GM23338 (cell line): ENCODE data around the gene ANAPC7. TPM values are rescaled to one million over a fixed set of nuclear protein-coding genes. Genes with fewer than 3 reads are reported as not detected.

Experiments used
- ATAC-seq: fragments of 200-7000 bp; cut with Tn5 transposase; 3 replicates; pipeline ENCODE4 v1.9.1; 2020
- DNase-seq: peaks from one replicate; pipeline ENCODE4 v3.0.0-alpha.2; 2015; ENCODE audit warnings: low spot score
- H2AFZ ChIP-seq: fragments of 200-600 bp; sonication (generic); 2 replicates; pipeline ENCODE4 v1.8.0; 2016; ENCODE audit warnings: antibody characterized with exemption, mild to moderate bottlenecking, moderate library complexity
- H3F3A ChIP-seq: fragments of 200-600 bp; sonication (generic); replicated peaks from 2 replicates; pipeline ENCODE4 v1.8.0; 2017; ENCODE audit warnings: antibody characterized with exemption, mixed run types, low read depth
- H3K27ac ChIP-seq: fragments of 200-600 bp; sonication (generic); 2 replicates; pipeline ENCODE4 v1.6.1; 2016; ENCODE audit warnings: low read depth
- H3K27me3 ChIP-seq: fragments of 200-600 bp; sonication (generic); 2 replicates; pipeline ENCODE4 v1.8.0; 2016; ENCODE audit warnings: mild to moderate bottlenecking, mixed run types, moderate library complexity; ENCODE audit not compliant: insufficient read depth
- H3K36me3 ChIP-seq: fragments of 200-600 bp; sonication (generic); 2 replicates; pipeline ENCODE4 v1.8.0; 2016; ENCODE audit warnings: mild to moderate bottlenecking; ENCODE audit not compliant: insufficient read depth
- H3K4me1 ChIP-seq: fragments of 200-600 bp; sonication (generic); 2 replicates; pipeline ENCODE4 v1.8.0; 2016; ENCODE audit warnings: mild to moderate bottlenecking, moderate library complexity; ENCODE audit not compliant: insufficient read depth
- H3K4me2 ChIP-seq: fragments of 200-600 bp; sonication (generic); 2 replicates; pipeline ENCODE4 v1.7.1; 2017; ENCODE audit warnings: mixed run types
- H3K4me3 ChIP-seq: fragments of 200-600 bp; sonication (generic); 2 replicates; pipeline ENCODE4 v1.6.1; 2016; ENCODE audit warnings: mixed run types
- H3K79me2 ChIP-seq: fragments of 200-600 bp; sonication (generic); replicated peaks from 2 replicates; pipeline ENCODE4 v1.8.0; 2017; ENCODE audit warnings: mild to moderate bottlenecking; ENCODE audit not compliant: insufficient read depth
- H3K9me2 ChIP-seq: fragments of 200-600 bp; sonication (generic); 2 replicates; pipeline ENCODE4 v1.8.0; 2017; ENCODE audit not compliant: insufficient read depth
- H4K20me1 ChIP-seq: fragments of 200-600 bp; sonication (generic); replicated peaks from 2 replicates; pipeline ENCODE4 v1.8.0; 2017; ENCODE audit warnings: mild to moderate bottlenecking; ENCODE audit not compliant: insufficient read depth
- H3K27ac Mint-ChIP-seq: 2 replicates; pipeline ENCODE4 v1.8.0; 2020; ENCODE audit warnings: inconsistent platforms, mild to moderate bottlenecking, moderate library complexity, mixed read lengths
- H3K27me3 Mint-ChIP-seq: 3 replicates; pipeline ENCODE4 v1.8.0; 2022; ENCODE audit warnings: low read depth, mild to moderate bottlenecking, moderate library complexity, mixed read lengths, inconsistent platforms; ENCODE audit not compliant: insufficient read depth, poor library complexity
- H3K36me3 Mint-ChIP-seq: 3 replicates; pipeline ENCODE4 v1.8.0; 2021; ENCODE audit warnings: low read depth, mild to moderate bottlenecking, inconsistent platforms, moderate library complexity, mixed read lengths
- H3K4me1 Mint-ChIP-seq: 3 replicates; pipeline ENCODE4 v1.8.0; 2020; ENCODE audit warnings: mild to moderate bottlenecking, inconsistent platforms, mixed read lengths
- H3K4me3 Mint-ChIP-seq: 3 replicates; pipeline ENCODE4 v1.8.0; 2021; ENCODE audit warnings: moderate library complexity, mild to moderate bottlenecking, inconsistent platforms, mixed read lengths
- H3K9me3 Mint-ChIP-seq: 3 replicates; pipeline ENCODE4 v1.8.0; 2020; ENCODE audit warnings: moderate library complexity, mild to moderate bottlenecking, inconsistent platforms, mixed read lengths
- CREB1 ChIP-seq: fragments of 250-450 bp; sonication (Bioruptor Pico); IDR thresholded peaks from 2 replicates; pipeline ENCODE4 v1.5.0; 2020; ENCODE audit warnings: low read depth, mild to moderate bottlenecking, moderate library complexity
- JUNB ChIP-seq: IDR thresholded peaks from one replicate; pipeline ENCODE4 v1.6.1; 2016; ENCODE audit warnings: antibody characterized with exemption; ENCODE audit not compliant: unreplicated experiment
- NANOG ChIP-seq: IDR thresholded peaks from 2 replicates; pipeline ENCODE4 v1.6.1; 2016; ENCODE audit warnings: antibody characterized with exemption, borderline replicate concordance
- STAT1 ChIP-seq: IDR thresholded peaks from one replicate; pipeline ENCODE4 v1.6.1; 2016; ENCODE audit warnings: antibody characterized with exemption; ENCODE audit not compliant: unreplicated experiment
- ZNF114 ChIP-seq: fragments of 250-450 bp; sonication (Bioruptor Pico); IDR thresholded peaks from 2 replicates; pipeline ENCODE4 v1.5.0; 2020; ENCODE audit warnings: mild to moderate bottlenecking, moderate library complexity
- ZNF331 ChIP-seq: fragments of 250-450 bp; sonication (Bioruptor Pico); IDR thresholded peaks from 2 replicates; pipeline ENCODE4 v1.5.0; 2020; ENCODE audit warnings: low read depth, mild to moderate bottlenecking, moderate library complexity
- polyA plus RNA-seq: library from polyadenylated mRNA; unstranded; fragments of >200 nt; fragmentation: Nextera tagmentation; extraction: Ambion mirVana; gene quantifications from 2 replicates; pipeline ENCODE4 v1.2.1, GENCODE V29; 2016
- total RNA-seq: library from RNA; depleted of rRNA; stranded (reverse); fragments of >200 nt; shearing (Covaris generic); gene quantifications from 2 replicates; pipeline ENCODE4 v1.2.3, GENCODE V29; 2014
- TF ChIP-seq, protein P1 (sequence below): fragments of 250-450 bp; sonication (Bioruptor Pico); IDR thresholded peaks from 2 replicates; pipeline ENCODE4 v1.5.0; 2020; ENCODE audit warnings: mild to moderate bottlenecking, moderate library complexity
- TF ChIP-seq, protein P2 (sequence below): IDR thresholded peaks from one replicate; pipeline ENCODE4 v1.6.1; 2018; ENCODE audit warnings: antibody characterized with exemption; ENCODE audit not compliant: unreplicated experiment
- TF ChIP-seq, protein P3 (sequence below), 2 experiments: fragments of 200-600 bp in 1 of 2; sonication (generic) in 1 of 2; conservative IDR thresholded peaks; 2 replicates each; pipeline versions ENCODE4 v1.5.1 to v1.6.1; 2016 to 2017; ENCODE audit warnings: antibody characterized with exemption in 2 of 2, low read depth in 2 of 2, mild to moderate bottlenecking in 2 of 2, moderate library complexity in 1 of 2

The ANAPC7 gene
- total and polyA plus RNA-seq, 2 experiments from 2014 or later: 71.0 to 99.3 TPM

DNA sequence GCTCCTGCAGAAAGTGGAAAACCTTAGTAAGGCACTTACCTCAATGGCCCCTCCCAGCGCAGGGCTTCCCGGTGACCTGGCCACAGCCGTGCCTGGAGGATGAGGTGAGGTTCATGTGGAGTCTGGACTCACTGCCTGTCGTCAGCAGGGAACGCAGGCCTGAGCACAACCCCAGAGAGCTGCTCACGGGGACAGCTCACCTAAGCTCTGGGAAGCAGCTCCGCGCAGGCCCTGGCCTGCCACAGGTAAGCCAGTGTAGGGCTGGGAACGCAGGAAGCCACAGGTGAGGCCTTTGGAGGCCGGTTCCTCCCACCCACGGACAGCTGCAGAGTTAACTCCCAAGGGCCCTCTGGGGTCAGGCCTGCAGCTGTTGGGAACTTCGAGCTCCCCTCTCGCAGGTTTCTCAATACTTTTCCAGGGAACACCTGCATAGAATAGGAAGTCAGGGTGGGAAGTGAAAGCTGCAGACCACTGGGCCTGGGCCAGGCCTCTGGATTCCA, 32.7 kb downstream of the ANAPC7 start (continued):
- TF ChIP-seq, protein P1, sequence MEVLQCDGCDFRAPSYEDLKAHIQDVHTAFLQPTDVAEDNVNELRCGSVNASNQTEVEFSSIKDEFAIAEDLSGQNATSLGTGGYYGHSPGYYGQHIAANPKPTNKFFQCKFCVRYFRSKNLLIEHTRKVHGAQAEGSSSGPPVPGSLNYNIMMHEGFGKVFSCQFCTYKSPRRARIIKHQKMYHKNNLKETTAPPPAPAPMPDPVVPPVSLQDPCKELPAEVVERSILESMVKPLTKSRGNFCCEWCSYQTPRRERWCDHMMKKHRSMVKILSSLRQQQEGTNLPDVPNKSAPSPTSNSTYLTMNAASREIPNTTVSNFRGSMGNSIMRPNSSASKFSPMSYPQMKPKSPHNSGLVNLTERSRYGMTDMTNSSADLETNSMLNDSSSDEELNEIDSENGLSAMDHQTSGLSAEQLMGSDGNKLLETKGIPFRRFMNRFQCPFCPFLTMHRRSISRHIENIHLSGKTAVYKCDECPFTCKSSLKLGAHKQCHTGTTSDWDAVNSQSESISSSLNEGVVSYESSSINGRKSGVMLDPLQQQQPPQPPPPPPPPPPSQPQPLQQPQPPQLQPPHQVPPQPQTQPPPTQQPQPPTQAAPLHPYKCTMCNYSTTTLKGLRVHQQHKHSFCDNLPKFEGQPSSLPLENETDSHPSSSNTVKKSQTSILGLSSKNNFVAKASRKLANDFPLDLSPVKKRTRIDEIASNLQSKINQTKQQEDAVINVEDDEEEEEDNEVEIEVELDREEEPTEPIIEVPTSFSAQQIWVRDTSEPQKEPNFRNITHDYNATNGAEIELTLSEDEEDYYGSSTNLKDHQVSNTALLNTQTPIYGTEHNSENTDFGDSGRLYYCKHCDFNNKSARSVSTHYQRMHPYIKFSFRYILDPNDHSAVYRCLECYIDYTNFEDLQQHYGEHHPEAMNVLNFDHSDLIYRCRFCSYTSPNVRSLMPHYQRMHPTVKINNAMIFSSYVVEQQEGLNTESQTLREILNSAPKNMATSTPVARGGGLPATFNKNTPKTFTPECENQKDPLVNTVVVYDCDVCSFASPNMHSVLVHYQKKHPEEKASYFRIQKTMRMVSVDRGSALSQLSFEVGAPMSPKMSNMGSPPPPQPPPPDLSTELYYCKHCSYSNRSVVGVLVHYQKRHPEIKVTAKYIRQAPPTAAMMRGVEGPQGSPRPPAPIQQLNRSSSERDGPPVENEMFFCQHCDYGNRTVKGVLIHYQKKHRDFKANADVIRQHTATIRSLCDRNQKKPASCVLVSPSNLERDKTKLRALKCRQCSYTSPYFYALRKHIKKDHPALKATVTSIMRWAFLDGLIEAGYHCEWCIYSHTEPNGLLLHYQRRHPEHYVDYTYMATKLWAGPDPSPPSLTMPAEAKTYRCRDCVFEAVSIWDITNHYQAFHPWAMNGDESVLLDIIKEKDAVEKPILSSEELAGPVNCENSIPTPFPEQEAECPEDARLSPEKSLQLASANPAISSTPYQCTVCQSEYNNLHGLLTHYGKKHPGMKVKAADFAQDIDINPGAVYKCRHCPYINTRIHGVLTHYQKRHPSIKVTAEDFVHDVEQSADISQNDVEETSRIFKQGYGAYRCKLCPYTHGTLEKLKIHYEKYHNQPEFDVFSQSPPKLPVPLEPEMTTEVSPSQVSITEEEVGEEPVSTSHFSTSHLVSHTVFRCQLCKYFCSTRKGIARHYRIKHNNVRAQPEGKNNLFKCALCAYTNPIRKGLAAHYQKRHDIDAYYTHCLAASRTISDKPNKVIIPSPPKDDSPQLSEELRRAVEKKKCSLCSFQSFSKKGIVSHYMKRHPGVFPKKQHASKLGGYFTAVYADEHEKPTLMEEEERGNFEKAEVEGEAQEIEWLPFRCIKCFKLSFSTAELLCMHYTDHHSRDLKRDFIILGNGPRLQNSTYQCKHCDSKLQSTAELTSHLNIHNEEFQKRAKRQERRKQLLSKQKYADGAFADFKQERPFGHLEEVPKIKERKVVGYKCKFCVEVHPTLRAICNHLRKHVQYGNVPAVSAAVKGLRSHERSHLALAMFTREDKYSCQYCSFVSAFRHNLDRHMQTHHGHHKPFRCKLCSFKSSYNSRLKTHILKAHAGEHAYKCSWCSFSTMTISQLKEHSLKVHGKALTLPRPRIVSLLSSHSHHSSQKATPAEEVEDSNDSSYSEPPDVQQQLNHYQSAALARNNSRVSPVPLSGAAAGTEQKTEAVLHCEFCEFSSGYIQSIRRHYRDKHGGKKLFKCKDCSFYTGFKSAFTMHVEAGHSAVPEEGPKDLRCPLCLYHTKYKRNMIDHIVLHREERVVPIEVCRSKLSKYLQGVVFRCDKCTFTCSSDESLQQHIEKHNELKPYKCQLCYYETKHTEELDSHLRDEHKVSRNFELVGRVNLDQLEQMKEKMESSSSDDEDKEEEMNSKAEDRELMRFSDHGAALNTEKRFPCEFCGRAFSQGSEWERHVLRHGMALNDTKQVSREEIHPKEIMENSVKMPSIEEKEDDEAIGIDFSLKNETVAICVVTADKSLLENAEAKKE (CRISPR knock-in tag): no peak
- TF ChIP-seq, protein P2, sequence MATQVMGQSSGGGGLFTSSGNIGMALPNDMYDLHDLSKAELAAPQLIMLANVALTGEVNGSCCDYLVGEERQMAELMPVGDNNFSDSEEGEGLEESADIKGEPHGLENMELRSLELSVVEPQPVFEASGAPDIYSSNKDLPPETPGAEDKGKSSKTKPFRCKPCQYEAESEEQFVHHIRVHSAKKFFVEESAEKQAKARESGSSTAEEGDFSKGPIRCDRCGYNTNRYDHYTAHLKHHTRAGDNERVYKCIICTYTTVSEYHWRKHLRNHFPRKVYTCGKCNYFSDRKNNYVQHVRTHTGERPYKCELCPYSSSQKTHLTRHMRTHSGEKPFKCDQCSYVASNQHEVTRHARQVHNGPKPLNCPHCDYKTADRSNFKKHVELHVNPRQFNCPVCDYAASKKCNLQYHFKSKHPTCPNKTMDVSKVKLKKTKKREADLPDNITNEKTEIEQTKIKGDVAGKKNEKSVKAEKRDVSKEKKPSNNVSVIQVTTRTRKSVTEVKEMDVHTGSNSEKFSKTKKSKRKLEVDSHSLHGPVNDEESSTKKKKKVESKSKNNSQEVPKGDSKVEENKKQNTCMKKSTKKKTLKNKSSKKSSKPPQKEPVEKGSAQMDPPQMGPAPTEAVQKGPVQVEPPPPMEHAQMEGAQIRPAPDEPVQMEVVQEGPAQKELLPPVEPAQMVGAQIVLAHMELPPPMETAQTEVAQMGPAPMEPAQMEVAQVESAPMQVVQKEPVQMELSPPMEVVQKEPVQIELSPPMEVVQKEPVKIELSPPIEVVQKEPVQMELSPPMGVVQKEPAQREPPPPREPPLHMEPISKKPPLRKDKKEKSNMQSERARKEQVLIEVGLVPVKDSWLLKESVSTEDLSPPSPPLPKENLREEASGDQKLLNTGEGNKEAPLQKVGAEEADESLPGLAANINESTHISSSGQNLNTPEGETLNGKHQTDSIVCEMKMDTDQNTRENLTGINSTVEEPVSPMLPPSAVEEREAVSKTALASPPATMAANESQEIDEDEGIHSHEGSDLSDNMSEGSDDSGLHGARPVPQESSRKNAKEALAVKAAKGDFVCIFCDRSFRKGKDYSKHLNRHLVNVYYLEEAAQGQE: no peak
- TF ChIP-seq STAT1 (no peak), ZNF114 (CRISPR knock-in tag) (no peak), CREB1 (CRISPR knock-in tag) (no peak)

DNA sequence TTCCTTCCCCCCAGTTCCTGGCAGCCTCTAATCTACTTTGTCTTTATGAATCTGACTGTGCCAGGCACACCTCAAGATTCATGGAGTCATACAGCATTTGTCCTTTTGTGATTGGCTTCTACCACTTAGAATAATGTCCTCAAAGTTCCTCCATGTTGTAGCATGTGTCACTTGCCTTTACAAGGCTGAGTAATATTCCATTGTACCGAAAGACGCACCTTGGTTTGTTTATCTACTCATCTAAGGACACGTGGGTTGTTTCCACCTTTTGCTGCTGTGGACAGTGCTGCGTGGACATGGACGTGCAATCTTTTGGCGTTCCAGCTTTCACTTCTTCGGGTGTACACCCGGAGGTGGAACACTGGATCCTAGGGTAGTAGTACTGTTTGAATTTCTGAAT, 33.5 kb downstream of the ANAPC7 start:
- peaks cover 2% of the 10 kb centered on the region for H3K27me3 Mint-ChIP-seq
- H3K4me3 Mint-ChIP-seq: no peak overlapping the region
- Histone ChIP-seq H3K27ac (no peak overlapping the region), H3K9me2 (no peaks in the 10 kb centered on the region), H3K4me1 (no peaks in the 10 kb centered on the region), H3K4me3 (no peak overlapping the region), H3K79me2 (no peaks in the 10 kb centered on the region), H3K27me3 (no peaks in the 10 kb centered on the region), H3F3A (peaks cover 13% of the 10 kb centered on the region), H2AFZ (no peak overlapping the region), H4K20me1 (no peaks in the 10 kb centered on the region; the same call in 1 of the 2 replicates), H3K36me3 (peaks cover 19% of the 10 kb centered on the region), H3K4me2 (no peak overlapping the region)
- DNase-seq (no peak), ATAC-seq (no peak)
- H3K36me3 Mint-ChIP-seq: peaks cover 46% of the 10 kb centered on the region
- no peaks in the 10 kb centered on the region for H3K4me1 Mint-ChIP-seq
- TF ChIP-seq ZNF331 (no peak), NANOG (no peak), JUNB (no peak)
- TF ChIP-seq, protein P3, sequence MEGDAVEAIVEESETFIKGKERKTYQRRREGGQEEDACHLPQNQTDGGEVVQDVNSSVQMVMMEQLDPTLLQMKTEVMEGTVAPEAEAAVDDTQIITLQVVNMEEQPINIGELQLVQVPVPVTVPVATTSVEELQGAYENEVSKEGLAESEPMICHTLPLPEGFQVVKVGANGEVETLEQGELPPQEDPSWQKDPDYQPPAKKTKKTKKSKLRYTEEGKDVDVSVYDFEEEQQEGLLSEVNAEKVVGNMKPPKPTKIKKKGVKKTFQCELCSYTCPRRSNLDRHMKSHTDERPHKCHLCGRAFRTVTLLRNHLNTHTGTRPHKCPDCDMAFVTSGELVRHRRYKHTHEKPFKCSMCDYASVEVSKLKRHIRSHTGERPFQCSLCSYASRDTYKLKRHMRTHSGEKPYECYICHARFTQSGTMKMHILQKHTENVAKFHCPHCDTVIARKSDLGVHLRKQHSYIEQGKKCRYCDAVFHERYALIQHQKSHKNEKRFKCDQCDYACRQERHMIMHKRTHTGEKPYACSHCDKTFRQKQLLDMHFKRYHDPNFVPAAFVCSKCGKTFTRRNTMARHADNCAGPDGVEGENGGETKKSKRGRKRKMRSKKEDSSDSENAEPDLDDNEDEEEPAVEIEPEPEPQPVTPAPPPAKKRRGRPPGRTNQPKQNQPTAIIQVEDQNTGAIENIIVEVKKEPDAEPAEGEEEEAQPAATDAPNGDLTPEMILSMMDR (conservative IDR thresholded peaks at IDR 0.05; ENCODE audit: low read depth in 2 of 2): no peak
- H3K9me3 Mint-ChIP-seq: no peaks in the 10 kb centered on the region
- H3K27ac Mint-ChIP-seq: no peak overlapping the region
